CD14-positive monocyte (primary cell): ENCODE measurements around the gene PPP3CA. TPM values are rescaled to one million over a fixed set of nuclear protein-coding genes. Genes with fewer than 3 reads are reported as not detected.

Source experiments
- DNase-seq, 3 donors: peaks; one replicate each; pipeline ENCODE4 v3.0.0-alpha.2; 2011 to 2022
- H2AFZ ChIP-seq: 2 replicates; pipeline ENCODE4 v1.6.0; 2012; ENCODE audit warnings: mild to moderate bottlenecking, low read depth, low read length, inconsistent platforms; ENCODE audit not compliant: insufficient read depth, poor library complexity, severe bottlenecking
- H3K27ac ChIP-seq, 2 donors: 1 replicate in 1 of 2; 2 replicates in 1 of 2; pipeline ENCODE4 v1.5.1; 2012 to 2013; ENCODE audit warnings: low read length in 2 of 2, control low read depth in 1 of 2, inconsistent platforms in 1 of 2, low read depth in 1 of 2, mild to moderate bottlenecking in 1 of 2
- H3K27me3 ChIP-seq, 2 donors: one replicate each; pipeline versions ENCODE4 v1.6.0 to v1.6.1; 2011 to 2013; ENCODE audit warnings: low read length in 2 of 2; ENCODE audit not compliant: control insufficient read depth in 2 of 2, insufficient read depth in 2 of 2
- H3K36me3 ChIP-seq, 2 donors: replicated peaks in 1 of 2; 1 replicate in 1 of 2; 2 replicates in 1 of 2; pipeline versions ENCODE4 v1.5.1 to v1.6.1; 2012 to 2013; ENCODE audit warnings: low read length in 2 of 2, control low read depth in 1 of 2, inconsistent platforms in 1 of 2, mild to moderate bottlenecking in 1 of 2; ENCODE audit not compliant: insufficient read depth in 2 of 2, control insufficient read depth in 1 of 2
- H3K4me1 ChIP-seq, 2 donors: 1 replicate in 1 of 2; 2 replicates in 1 of 2; pipeline versions ENCODE4 v1.5.1 to v1.6.1; 2012 to 2013; ENCODE audit warnings: low read length in 2 of 2, control low read depth in 1 of 2, inconsistent platforms in 1 of 2, mild to moderate bottlenecking in 1 of 2, moderate library complexity in 1 of 2; ENCODE audit not compliant: insufficient read depth in 2 of 2, control insufficient read depth in 1 of 2
- H3K4me2 ChIP-seq: replicated peaks from 2 replicates; pipeline ENCODE3; 2012; ENCODE audit warnings: low read length, moderate library complexity, mild to moderate bottlenecking; ENCODE audit not compliant: poor library complexity, severe bottlenecking; ENCODE audit errors: extremely low read depth
- H3K4me3 ChIP-seq, 3 experiments: fragments of 200-600 bp in 1 of 3; sonication (generic) in 1 of 3; replicated peaks in 1 of 3; 1 replicate in 2 of 3; 2 replicates in 1 of 3; pipeline ENCODE4 v1.5.1; 2011 to 2013; ENCODE audit warnings: low read length in 3 of 3, mild to moderate bottlenecking in 3 of 3, control low read depth in 2 of 3, low read depth in 2 of 3, inconsistent platforms in 1 of 3, moderate library complexity in 1 of 3
- H3K79me2 ChIP-seq: 2 replicates; pipeline ENCODE4 v1.6.0; 2012; ENCODE audit warnings: mild to moderate bottlenecking, control low read depth, inconsistent platforms, low read length, moderate library complexity; ENCODE audit not compliant: insufficient read depth
- H3K9ac ChIP-seq: 2 replicates; pipeline ENCODE4 v1.6.0; 2017; ENCODE audit warnings: low read length, mild to moderate bottlenecking; ENCODE audit not compliant: insufficient read depth, poor library complexity, severe bottlenecking
- H3K9me3 ChIP-seq, 2 donors: replicated peaks in 1 of 2; 1 replicate in 1 of 2; 2 replicates in 1 of 2; pipeline versions ENCODE4 v1.5.1 to v1.6.1; 2012 to 2013; ENCODE audit warnings: low read length in 2 of 2, control low read depth in 1 of 2; ENCODE audit not compliant: control insufficient read depth in 1 of 2, insufficient read depth in 1 of 2
- H4K20me1 ChIP-seq: 2 replicates; pipeline ENCODE4 v1.6.0; 2012; ENCODE audit warnings: mild to moderate bottlenecking, low read length, control low read depth, moderate library complexity; ENCODE audit not compliant: insufficient read depth
- H3K27ac Mint-ChIP-seq, 7 donors: one replicate each; pipeline ENCODE4 v1.8.0; 2020; ENCODE audit warnings: mild to moderate bottlenecking in 7 of 7, mixed read lengths in 7 of 7, moderate library complexity in 6 of 7, inconsistent platforms in 2 of 7
- H3K27me3 Mint-ChIP-seq, 3 donors: one replicate each; pipeline ENCODE4 v1.8.0; 2021 to 2022; ENCODE audit warnings: low read depth in 3 of 3, mild to moderate bottlenecking in 3 of 3, mixed read lengths in 3 of 3, moderate library complexity in 3 of 3, inconsistent platforms in 1 of 3
- H3K36me3 Mint-ChIP-seq, 2 donors: one replicate each; pipeline ENCODE4 v1.8.0; 2020; ENCODE audit warnings: mixed read lengths in 2 of 2, inconsistent platforms in 1 of 2, mild to moderate bottlenecking in 1 of 2
- H3K4me1 Mint-ChIP-seq: one replicate; pipeline ENCODE4 v1.8.0; 2020; ENCODE audit warnings: mild to moderate bottlenecking, mixed read lengths
- H3K4me3 Mint-ChIP-seq, 2 donors: one replicate each; pipeline ENCODE4 v1.8.0; 2020; ENCODE audit warnings: mild to moderate bottlenecking in 2 of 2, mixed read lengths in 2 of 2, moderate library complexity in 1 of 2
- H3K9me3 Mint-ChIP-seq, 7 donors: one replicate each; pipeline ENCODE4 v1.8.0; 2020 to 2022; ENCODE audit warnings: mixed read lengths in 7 of 7, mild to moderate bottlenecking in 6 of 7, moderate library complexity in 6 of 7, inconsistent platforms in 2 of 7
- WGBS: methylation state at CpG from one replicate; pipeline ENCODE4 v1.1.5; 2013; ENCODE audit warnings: missing lambda C conversion rate; ENCODE audit not compliant: insufficient coverage; 5-methylcytosine and 5-hydroxymethylcytosine counted together
- intact Hi-C, 2 donors: fragments of 100-400 bp; cut with micrococcal nuclease; formaldehyde crosslinking; loops; one replicate each; pipeline versions ENCODE4 v1.15.0 to v1.15.1; 2023
- polyA plus RNA-seq, 3 donors: library from polyadenylated mRNA; depleted of rRNA in 1 of 3; unstranded in 2 of 3; stranded (reverse) in 1 of 3; fragments of 300-500 nt in 2 of 3; fragments of >200 nt in 1 of 3; fragmentation: Illumina TruSeq in 2 of 3; gene quantifications; 1 replicate in 2 of 3; 2 replicates in 1 of 3; pipeline ENCODE4 v1.2.3, GENCODE V29; 2012 to 2021
- TF ChIP-seq, protein P1 (sequence below): fragments of 200-600 bp; IDR thresholded peaks from one replicate; pipeline ENCODE4 v1.8.0; 2022; ENCODE audit warnings: antibody characterized with exemption, mild to moderate bottlenecking

The PPP3CA gene
- polyA plus RNA-seq, 3 donors = 5.1 to 9.7 (median 8.9) TPM

- DNase-seq = no peak
- Histone ChIP-seq H4K20me1 (peaks cover 62% of the 10 kb centered on the region), H3K27me3 (no peaks in the 10 kb centered on the region), H3K4me1 (peaks cover 0 to 4% of the 10 kb centered on the region in 2 donors), H3K9ac (no peak overlapping the region), H3K9me3 (no peaks in the 10 kb centered on the region), H2AFZ (no peak overlapping the region), H3K4me2 (no peak overlapping the region), H3K36me3 (no peaks in the 10 kb centered on the region), H3K79me2 (peaks cover 8% of the 10 kb centered on the region), H3K27ac (no peak overlapping the region), H3K4me3 (no peak overlapping the region)
- TF ChIP-seq, protein P1, sequence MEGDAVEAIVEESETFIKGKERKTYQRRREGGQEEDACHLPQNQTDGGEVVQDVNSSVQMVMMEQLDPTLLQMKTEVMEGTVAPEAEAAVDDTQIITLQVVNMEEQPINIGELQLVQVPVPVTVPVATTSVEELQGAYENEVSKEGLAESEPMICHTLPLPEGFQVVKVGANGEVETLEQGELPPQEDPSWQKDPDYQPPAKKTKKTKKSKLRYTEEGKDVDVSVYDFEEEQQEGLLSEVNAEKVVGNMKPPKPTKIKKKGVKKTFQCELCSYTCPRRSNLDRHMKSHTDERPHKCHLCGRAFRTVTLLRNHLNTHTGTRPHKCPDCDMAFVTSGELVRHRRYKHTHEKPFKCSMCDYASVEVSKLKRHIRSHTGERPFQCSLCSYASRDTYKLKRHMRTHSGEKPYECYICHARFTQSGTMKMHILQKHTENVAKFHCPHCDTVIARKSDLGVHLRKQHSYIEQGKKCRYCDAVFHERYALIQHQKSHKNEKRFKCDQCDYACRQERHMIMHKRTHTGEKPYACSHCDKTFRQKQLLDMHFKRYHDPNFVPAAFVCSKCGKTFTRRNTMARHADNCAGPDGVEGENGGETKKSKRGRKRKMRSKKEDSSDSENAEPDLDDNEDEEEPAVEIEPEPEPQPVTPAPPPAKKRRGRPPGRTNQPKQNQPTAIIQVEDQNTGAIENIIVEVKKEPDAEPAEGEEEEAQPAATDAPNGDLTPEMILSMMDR = no peak
- Mint-ChIP-seq H3K4me1 (peaks cover 9% of the 10 kb centered on the region), H3K4me3 (no peak overlapping the region), H3K36me3 (peaks cover 0 to 6% of the 10 kb centered on the region in 2 donors), H3K27me3 (no peaks in the 10 kb centered on the region), H3K9me3 (no peaks in the 10 kb centered on the region), H3K27ac (no peak overlapping the region)
- 100% methylated on average over 2 of the region's 5 CpGs for WGBS
- intact Hi-C loops = no loop called here
These were observed 224.1 kb downstream of the PPP3CA start for GRCh38 chr4:101123231-101123630.

- intact Hi-C loops = no loop called here
- Histone ChIP-seq H3K36me3 (no peaks in the 10 kb centered on the region), H3K27ac (no peak overlapping the region), H3K4me3 (no peak overlapping the region), H3K27me3 (no peaks in the 10 kb centered on the region), H3K4me2 (no peak overlapping the region), H3K4me1 (no peaks in the 10 kb centered on the region), H3K9ac (no peak overlapping the region), H3K9me3 (no peaks in the 10 kb centered on the region), H4K20me1 (peaks cover 55% of the 10 kb centered on the region), H3K79me2 (peaks cover 8% of the 10 kb centered on the region), H2AFZ (no peak overlapping the region)
- Mint-ChIP-seq H3K4me3 (no peak overlapping the region), H3K27me3 (no peaks in the 10 kb centered on the region), H3K27ac (no peak overlapping the region), H3K36me3 (peaks cover 0 to 6% of the 10 kb centered on the region in 2 donors), H3K9me3 (no peaks in the 10 kb centered on the region), H3K4me1 (peaks cover 6% of the 10 kb centered on the region)
- TF ChIP-seq, protein P1 = no peak
- no peak for DNase-seq
These were observed 225.3 kb downstream of the PPP3CA start for GRCh38 chr4:101122019-101122418.
